ENCODE results near the gene POLR1A.

POLR1A gene

DNA sequence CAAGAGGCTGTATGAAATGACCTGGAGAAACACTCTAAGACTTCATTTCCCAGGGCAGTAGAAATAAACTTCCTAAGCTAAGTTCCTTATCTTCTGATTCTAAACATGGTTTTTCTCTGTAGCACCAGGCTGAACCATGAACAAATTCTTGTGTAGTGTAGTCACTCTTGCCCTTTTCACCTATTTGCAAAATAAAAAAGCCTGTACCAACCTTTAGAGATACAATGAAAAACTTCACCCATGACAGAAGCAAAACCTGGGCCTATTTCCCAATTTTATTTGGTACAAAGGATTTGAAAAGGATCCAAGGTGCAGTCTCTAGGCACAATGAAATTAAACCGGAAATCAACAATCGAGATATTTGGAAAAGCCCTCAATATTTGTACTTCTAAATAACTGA, 43.6 kb downstream of the POLR1A start:
- H3K4me2 ChIP-seq: no peak overlapping the region
- TF ChIP-seq, protein P1, sequence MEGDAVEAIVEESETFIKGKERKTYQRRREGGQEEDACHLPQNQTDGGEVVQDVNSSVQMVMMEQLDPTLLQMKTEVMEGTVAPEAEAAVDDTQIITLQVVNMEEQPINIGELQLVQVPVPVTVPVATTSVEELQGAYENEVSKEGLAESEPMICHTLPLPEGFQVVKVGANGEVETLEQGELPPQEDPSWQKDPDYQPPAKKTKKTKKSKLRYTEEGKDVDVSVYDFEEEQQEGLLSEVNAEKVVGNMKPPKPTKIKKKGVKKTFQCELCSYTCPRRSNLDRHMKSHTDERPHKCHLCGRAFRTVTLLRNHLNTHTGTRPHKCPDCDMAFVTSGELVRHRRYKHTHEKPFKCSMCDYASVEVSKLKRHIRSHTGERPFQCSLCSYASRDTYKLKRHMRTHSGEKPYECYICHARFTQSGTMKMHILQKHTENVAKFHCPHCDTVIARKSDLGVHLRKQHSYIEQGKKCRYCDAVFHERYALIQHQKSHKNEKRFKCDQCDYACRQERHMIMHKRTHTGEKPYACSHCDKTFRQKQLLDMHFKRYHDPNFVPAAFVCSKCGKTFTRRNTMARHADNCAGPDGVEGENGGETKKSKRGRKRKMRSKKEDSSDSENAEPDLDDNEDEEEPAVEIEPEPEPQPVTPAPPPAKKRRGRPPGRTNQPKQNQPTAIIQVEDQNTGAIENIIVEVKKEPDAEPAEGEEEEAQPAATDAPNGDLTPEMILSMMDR (conservative IDR thresholded peaks at IDR 0.05; ENCODE audit: low read depth, low read length): no peak
- H3K4me3 ChIP-seq (IDR thresholded peaks at IDR 0.05; ENCODE audit: insufficient read depth, low read depth, low read length): no peak overlapping the region
- H3K27ac ChIP-seq: no peak overlapping the region
- peaks cover 49% of the 10 kb centered on the region for H3K4me1 ChIP-seq (ENCODE audit: low read depth, poor library complexity, severe bottlenecking)
- no peaks in the 10 kb centered on the region for H4K20me1 ChIP-seq (ENCODE audit: insufficient read depth)
- H3K36me3 ChIP-seq (ENCODE audit: insufficient read depth): no peaks in the 10 kb centered on the region; the same call in 1 of the 2 replicates
- H2AFZ ChIP-seq (ENCODE audit: low read depth): no peak overlapping the region
- H3K27me3 ChIP-seq (ENCODE audit: insufficient read depth, low read depth): no peaks in the 10 kb centered on the region
- no peak overlapping the region for H3K9ac ChIP-seq
- no peaks in the 10 kb centered on the region for H3K79me2 ChIP-seq (ENCODE audit: insufficient read depth, low read depth)

DNA sequence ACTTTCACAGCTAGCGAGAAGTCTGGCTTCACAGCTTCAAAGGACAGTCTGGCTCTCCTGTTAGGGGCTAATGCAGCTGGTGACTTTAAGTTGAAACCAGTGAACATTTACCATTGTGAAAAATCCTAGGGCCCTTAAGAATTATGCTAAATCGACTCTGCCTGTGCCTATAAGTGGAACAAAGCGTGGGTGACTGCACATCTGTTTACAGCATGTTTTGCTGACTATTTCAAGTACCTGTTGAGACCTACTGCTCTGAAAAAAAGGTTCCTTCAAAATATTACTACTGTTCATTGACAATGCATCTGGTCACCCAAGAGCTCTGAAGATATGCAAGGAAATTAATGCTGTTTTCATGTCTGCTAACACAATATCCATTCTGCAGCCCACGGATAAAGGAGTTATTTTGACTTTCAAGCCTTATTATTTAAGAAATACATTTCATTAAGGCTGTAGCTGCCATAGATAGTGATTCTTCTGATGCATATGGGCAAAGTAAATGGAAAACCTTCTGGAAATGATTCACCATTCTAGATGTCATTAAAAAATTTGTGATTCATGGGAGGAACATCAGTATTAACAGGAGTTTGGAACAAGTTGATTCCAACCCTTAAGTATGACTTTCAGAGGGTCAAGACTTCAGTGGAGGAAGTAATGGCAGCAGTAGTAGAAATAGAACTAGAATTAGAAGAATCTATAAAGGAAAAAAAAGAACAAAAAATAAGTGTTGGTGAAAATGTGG, 48.9 kb downstream of the POLR1A start:
- no peak overlapping the region for H3K4me2 ChIP-seq
- no peaks in the 10 kb centered on the region for H4K20me1 ChIP-seq (ENCODE audit: insufficient read depth)
- no peak overlapping the region for H3K4me3 ChIP-seq (IDR thresholded peaks at IDR 0.05; ENCODE audit: insufficient read depth, low read depth, low read length)
- peaks cover 7% of the 10 kb centered on the region; the same call in 1 of the 2 replicates for H3K36me3 ChIP-seq (ENCODE audit: insufficient read depth)
- peaks cover 4% of the 10 kb centered on the region for H3K4me1 ChIP-seq (ENCODE audit: low read depth, poor library complexity, severe bottlenecking)
- H3K79me2 ChIP-seq (ENCODE audit: insufficient read depth, low read depth): no peaks in the 10 kb centered on the region
- no peak overlapping the region for H3K9ac ChIP-seq
- H2AFZ ChIP-seq (ENCODE audit: low read depth): no peak overlapping the region
- TF ChIP-seq, protein P1 (conservative IDR thresholded peaks at IDR 0.05; ENCODE audit: low read depth, low read length): no peak
- H3K27me3 ChIP-seq (ENCODE audit: insufficient read depth, low read depth): no peaks in the 10 kb centered on the region
- H3K27ac ChIP-seq: no peak overlapping the region

DNA sequence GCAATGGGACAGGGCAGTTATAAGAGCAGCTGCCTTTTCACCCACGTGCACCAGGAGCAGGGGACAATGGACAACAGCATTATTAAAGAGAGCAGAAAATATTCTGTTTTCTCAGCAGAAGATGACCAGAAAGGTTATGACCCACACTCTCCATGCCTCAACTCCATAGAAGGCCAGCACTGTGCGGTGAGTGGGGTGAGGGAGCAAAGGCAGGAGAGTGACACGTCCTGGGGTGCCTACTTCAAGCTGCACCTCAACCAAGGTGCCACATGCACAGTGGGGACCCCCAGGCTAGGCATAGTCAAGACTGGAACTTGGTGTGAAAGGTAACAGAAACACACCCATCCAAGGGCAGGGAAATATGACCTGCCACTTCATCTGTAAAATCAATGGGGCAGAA, 50.4 kb downstream of the POLR1A start:
- Histone ChIP-seq H4K20me1 (ENCODE audit: insufficient read depth) (no peaks in the 10 kb centered on the region), H3K4me2 (no peak overlapping the region), H3K36me3 (ENCODE audit: insufficient read depth) (peaks cover 7% of the 10 kb centered on the region; the same call in 1 of the 2 replicates), H3K79me2 (ENCODE audit: insufficient read depth, low read depth) (no peaks in the 10 kb centered on the region), H3K27me3 (ENCODE audit: insufficient read depth, low read depth) (no peaks in the 10 kb centered on the region), H3K27ac (no peak overlapping the region), H3K4me3 (IDR thresholded peaks at IDR 0.05; ENCODE audit: insufficient read depth, low read depth, low read length) (no peak overlapping the region), H3K4me1 (ENCODE audit: low read depth, poor library complexity, severe bottlenecking) (peaks cover 13% of the 10 kb centered on the region), H3K9ac (no peak overlapping the region), H2AFZ (ENCODE audit: low read depth) (no peak overlapping the region)
- TF ChIP-seq, protein P1 (conservative IDR thresholded peaks at IDR 0.05; ENCODE audit: low read depth, low read length): no peak

DNA sequence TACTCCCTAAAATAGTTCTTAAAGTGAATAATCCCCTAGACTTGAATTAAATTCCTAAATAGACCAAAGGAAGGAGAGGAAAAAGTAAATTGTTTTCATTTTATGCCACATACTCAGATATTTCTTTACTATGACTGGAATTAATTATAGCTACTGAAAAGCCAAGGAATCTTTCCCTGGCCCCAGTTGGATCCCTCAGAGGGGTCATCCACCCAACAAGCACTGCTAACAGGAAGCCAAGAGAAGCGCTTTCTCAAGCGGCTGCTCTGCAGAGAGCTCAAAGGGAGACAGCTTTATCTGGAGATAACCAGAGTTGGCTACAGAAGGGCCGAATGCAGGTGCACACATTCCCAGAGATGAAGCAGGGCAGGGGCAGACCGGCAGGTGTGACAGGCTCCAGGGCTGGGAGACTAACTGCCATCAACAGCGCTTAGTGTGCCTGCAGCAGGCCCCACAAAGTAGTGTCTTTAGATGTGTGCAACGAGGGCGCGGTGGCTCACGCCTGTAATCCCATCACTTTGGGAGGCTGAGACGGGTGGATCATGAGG, 51.1 kb downstream of the POLR1A start:
- TF ChIP-seq, protein P1 (conservative IDR thresholded peaks at IDR 0.05; ENCODE audit: low read depth, low read length): no peak
- H3K36me3 ChIP-seq (ENCODE audit: insufficient read depth): peaks cover 7% of the 10 kb centered on the region; the same call in 1 of the 2 replicates
- no peaks in the 10 kb centered on the region for H3K79me2 ChIP-seq (ENCODE audit: insufficient read depth, low read depth)
- no peak overlapping the region for H3K4me2 ChIP-seq
- no peak overlapping the region for H3K4me3 ChIP-seq (IDR thresholded peaks at IDR 0.05; ENCODE audit: insufficient read depth, low read depth, low read length)
- H4K20me1 ChIP-seq (ENCODE audit: insufficient read depth): no peaks in the 10 kb centered on the region
- peaks cover 14% of the 10 kb centered on the region for H3K4me1 ChIP-seq (ENCODE audit: low read depth, poor library complexity, severe bottlenecking)
- no peaks in the 10 kb centered on the region for H3K27me3 ChIP-seq (ENCODE audit: insufficient read depth, low read depth)
- no peak overlapping the region for H2AFZ ChIP-seq (ENCODE audit: low read depth)
- H3K27ac ChIP-seq: no peak overlapping the region
- H3K9ac ChIP-seq: no peak overlapping the region
